ENCODE measurements around the gene MAP3K20. TPM values are rescaled to one million over a fixed set of nuclear protein-coding genes. Genes with fewer than 3 reads are reported as not detected.

Gene MAP3K20
- total RNA-seq, 1 donor from 2014 or later: 18.0 TPM

DNA sequence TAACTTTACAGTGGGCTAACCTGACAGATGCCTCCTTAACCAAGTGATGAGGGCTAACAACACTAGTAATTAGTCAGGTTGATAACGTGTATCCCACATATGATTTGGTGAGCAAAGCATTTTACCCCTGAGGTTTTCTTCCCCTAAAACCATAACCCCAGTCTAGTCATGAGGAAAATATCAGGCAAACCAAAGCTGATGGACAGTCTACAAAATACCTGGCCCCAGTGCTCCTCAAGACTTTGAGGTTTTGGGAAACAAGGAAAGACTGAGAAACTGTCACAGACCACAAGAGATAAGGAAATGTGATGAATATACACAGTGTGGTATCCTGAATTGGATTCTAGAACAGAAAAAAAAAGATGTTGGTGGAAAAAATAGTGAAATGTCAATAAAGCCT lies 28.5 kb downstream of the MAP3K20 start:
- H3K36me3 Mint-ChIP-seq: peaks cover 6% of the 10 kb centered on the region
- DNase-seq (ENCODE audit: low spot score): no peak
- H3K4me3 Mint-ChIP-seq: no peak overlapping the region
- Histone ChIP-seq H3K9ac (no peak overlapping the region), H3F3A (ENCODE audit: low read depth) (no peaks in the 10 kb centered on the region), H3K27me3 (no peaks in the 10 kb centered on the region), H4K20me1 (ENCODE audit: low read depth) (peaks cover 3% of the 10 kb centered on the region), H3K9me3 (ENCODE audit: low read depth) (no peaks in the 10 kb centered on the region), H3K4me1 (no peaks in the 10 kb centered on the region), H3K36me3 (no peaks in the 10 kb centered on the region), H3K27ac (no peak overlapping the region), H3K4me2 (no peak overlapping the region), H2AFZ (replicated peaks) (no peak overlapping the region), H3K4me3 (no peak overlapping the region), H3K79me2 (ENCODE audit: low read depth) (no peaks in the 10 kb centered on the region)
- H3K27ac Mint-ChIP-seq: no peak overlapping the region
- TF ChIP-seq EZH2 (IDR thresholded peaks at IDR 0.05) (no peak), EZH2phosphoT487 (IDR thresholded peaks at IDR 0.05) (no peak)
- TF ChIP-seq, protein P1, sequence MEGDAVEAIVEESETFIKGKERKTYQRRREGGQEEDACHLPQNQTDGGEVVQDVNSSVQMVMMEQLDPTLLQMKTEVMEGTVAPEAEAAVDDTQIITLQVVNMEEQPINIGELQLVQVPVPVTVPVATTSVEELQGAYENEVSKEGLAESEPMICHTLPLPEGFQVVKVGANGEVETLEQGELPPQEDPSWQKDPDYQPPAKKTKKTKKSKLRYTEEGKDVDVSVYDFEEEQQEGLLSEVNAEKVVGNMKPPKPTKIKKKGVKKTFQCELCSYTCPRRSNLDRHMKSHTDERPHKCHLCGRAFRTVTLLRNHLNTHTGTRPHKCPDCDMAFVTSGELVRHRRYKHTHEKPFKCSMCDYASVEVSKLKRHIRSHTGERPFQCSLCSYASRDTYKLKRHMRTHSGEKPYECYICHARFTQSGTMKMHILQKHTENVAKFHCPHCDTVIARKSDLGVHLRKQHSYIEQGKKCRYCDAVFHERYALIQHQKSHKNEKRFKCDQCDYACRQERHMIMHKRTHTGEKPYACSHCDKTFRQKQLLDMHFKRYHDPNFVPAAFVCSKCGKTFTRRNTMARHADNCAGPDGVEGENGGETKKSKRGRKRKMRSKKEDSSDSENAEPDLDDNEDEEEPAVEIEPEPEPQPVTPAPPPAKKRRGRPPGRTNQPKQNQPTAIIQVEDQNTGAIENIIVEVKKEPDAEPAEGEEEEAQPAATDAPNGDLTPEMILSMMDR (IDR thresholded peaks at IDR 0.05): no peak
- H3K9me3 Mint-ChIP-seq: no peaks in the 10 kb centered on the region
- H3K4me1 Mint-ChIP-seq: no peaks in the 10 kb centered on the region
- no peaks in the 10 kb centered on the region for H3K27me3 Mint-ChIP-seq (ENCODE audit: insufficient read depth, low read depth)

DNA sequence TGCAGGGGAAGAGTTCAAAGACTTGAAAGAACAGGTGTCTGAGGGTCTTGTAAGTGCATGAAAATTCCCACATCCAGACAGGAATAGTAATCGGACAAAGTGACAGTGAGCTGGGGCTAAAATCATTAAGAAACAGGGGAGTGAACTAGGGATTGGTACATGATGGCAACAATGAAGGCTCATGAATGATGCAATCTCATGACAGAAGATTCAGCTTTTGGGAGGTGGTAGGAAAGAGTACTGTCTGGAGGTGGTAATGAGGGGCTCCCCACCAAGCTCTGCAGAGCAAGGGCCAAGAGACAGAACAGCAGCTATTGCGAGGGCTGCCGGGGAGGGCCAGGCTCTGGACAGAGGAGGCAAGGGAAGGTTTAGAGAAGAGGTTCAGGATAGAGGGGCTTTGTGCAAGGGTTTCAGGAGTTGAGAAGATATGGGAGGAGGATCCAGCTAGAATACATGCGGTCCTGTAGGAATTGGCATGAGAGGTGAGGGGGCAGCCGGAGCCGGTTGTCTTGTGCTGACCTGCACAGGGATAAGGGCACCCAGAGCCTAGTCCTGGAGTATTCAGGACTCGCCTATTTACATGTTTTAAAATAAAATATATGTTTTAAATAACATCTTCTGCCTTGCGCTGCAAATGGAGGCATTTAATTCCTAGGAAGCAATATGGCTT lies 31.4 kb downstream of the MAP3K20 start:
- H3K27me3 ChIP-seq: no peaks in the 10 kb centered on the region
- H3K4me2 ChIP-seq: no peak overlapping the region
- no peaks in the 10 kb centered on the region for H4K20me1 ChIP-seq (ENCODE audit: low read depth)
- Mint-ChIP-seq H3K27me3 (ENCODE audit: insufficient read depth, low read depth) (no peaks in the 10 kb centered on the region), H3K4me1 (no peaks in the 10 kb centered on the region), H3K4me3 (no peak overlapping the region), H3K27ac (no peak overlapping the region), H3K36me3 (peaks cover 10% of the 10 kb centered on the region), H3K9me3 (peaks cover 12% of the 10 kb centered on the region)
- no peaks in the 10 kb centered on the region for H3K79me2 ChIP-seq (ENCODE audit: low read depth)
- H2AFZ ChIP-seq (replicated peaks): no peak overlapping the region
- no peaks in the 10 kb centered on the region for H3K4me1 ChIP-seq
- TF ChIP-seq, protein P1 (IDR thresholded peaks at IDR 0.05): no peak
- TF ChIP-seq EZH2 (IDR thresholded peaks at IDR 0.05) (no peak), EZH2phosphoT487 (IDR thresholded peaks at IDR 0.05) (no peak)
- H3K9ac ChIP-seq: no peak overlapping the region
- no peak for DNase-seq (ENCODE audit: low spot score)
- no peaks in the 10 kb centered on the region for H3K36me3 ChIP-seq
- no peak overlapping the region for H3K27ac ChIP-seq
- no peak overlapping the region for H3K4me3 ChIP-seq
- H3F3A ChIP-seq (ENCODE audit: low read depth): no peaks in the 10 kb centered on the region
- no peaks in the 10 kb centered on the region for H3K9me3 ChIP-seq (ENCODE audit: low read depth)

DNA sequence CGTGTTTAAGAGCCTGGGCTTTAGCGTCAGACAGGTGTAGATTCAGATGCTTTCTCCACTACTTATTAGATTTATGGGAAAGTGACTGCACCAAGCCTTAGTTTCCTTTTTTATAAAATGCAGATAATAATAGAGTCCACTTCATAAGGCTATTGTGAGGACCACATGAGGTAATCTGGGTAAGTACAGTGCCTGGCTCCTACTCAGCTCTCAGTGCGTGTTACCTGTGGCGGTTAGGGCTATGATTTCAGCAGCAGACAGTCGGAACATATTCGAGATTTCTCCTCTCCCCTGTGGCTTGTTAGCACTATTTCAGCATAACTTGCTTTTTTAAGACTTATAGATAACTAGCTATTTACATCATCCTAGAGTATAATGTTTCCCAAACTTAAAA lies 32.0 kb downstream of the MAP3K20 start:
- H3K27me3 ChIP-seq: no peaks in the 10 kb centered on the region
- DNase-seq (ENCODE audit: low spot score): no peak
- TF ChIP-seq EZH2 (IDR thresholded peaks at IDR 0.05): no peak
- TF ChIP-seq EZH2phosphoT487 (IDR thresholded peaks at IDR 0.05): no peak
- TF ChIP-seq, protein P1 (IDR thresholded peaks at IDR 0.05): no peak
- Mint-ChIP-seq H3K4me1 (no peaks in the 10 kb centered on the region), H3K27me3 (ENCODE audit: insufficient read depth, low read depth) (no peaks in the 10 kb centered on the region), H3K4me3 (no peak overlapping the region), H3K36me3 (peaks cover 10% of the 10 kb centered on the region), H3K27ac (no peak overlapping the region), H3K9me3 (peaks cover 17% of the 10 kb centered on the region)
- H3K79me2 ChIP-seq (ENCODE audit: low read depth): no peaks in the 10 kb centered on the region
- no peak overlapping the region for H3K27ac ChIP-seq
- H3K4me1 ChIP-seq: no peaks in the 10 kb centered on the region
- H3K9me3 ChIP-seq (ENCODE audit: low read depth): no peaks in the 10 kb centered on the region
- no peak overlapping the region for H3K9ac ChIP-seq
- H3K4me2 ChIP-seq: no peak overlapping the region
- no peaks in the 10 kb centered on the region for H4K20me1 ChIP-seq (ENCODE audit: low read depth)
- H2AFZ ChIP-seq (replicated peaks): no peak overlapping the region
- H3F3A ChIP-seq (ENCODE audit: low read depth): no peaks in the 10 kb centered on the region
- H3K4me3 ChIP-seq: no peak overlapping the region
- no peaks in the 10 kb centered on the region for H3K36me3 ChIP-seq

Measured in neural progenitor cell (in vitro differentiated cells).